Measurements from ENCODE around the gene KTI12.
"Not testable (repeated sequence)": the region's sequence is repeated elsewhere in the genome, so short reads cannot be mapped to it uniquely, and the experiment has no call there.

The KTI12 gene

DNA sequence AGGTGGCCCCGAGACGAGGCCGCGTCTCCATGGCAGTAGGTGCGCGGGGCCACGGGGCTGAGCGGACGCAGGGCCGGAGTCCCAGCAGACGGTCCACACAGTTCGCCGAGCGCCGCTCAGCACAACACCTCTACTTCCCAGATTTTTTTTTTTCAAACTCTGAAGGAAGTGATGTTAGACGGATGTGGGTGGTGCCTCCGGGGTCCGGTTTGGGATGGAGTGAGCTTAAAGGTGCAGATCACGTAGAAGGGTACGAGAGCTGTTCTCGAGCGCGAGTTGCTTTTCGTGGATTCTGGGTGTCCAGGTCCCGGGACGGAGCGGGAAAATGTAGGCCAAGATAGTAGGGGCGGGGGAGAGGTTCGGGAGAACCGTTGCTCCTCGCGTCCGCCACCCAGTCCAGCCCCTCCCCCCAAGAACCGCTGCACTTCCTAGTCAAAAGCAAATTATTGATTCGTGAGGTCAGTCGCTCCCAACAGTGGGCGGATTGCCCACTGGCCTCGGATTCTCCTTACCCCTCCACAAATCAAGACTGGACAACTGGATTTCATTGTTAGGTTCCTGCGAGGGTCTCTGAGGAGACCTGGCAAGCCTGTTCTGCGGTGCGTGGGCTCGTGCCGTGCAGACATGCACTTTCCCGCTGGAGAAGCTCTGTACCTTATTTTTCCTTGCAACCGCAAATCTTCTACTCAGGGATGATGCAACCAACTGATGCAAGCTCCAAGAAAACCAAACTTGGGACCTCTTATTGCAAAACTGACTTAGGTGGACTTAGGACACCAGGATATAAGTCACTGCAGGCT, 21.7 kb upstream of the KTI12 start, which contains the start of gene TXNDC12:
TSS of gene TXNDC12 (minus strand) at position 126 of the 800 bp plus-strand sequence. CDS start at position 31, 95 bp downstream.
- DNase-seq (ENCODE audit: low read depth in 1 of 2, low spot score in 1 of 2), result peak; percentile 84 to 92
- H3K27me3 ChIP-seq (ENCODE audit: insufficient read depth, poor library complexity, severe bottlenecking), result no peaks in the 10 kb centered on the region
- peak within 1 kb of the TSS; percentile 87 for H3K4me3 ChIP-seq (replicated peaks; ENCODE audit: insufficient read depth, low read length)
- TF ChIP-seq GABPA (IDR thresholded peaks at IDR 0.05; ENCODE audit: low read depth), result peak; percentile 71
- no peak for TF ChIP-seq CTCF (IDR thresholded peaks at IDR 0.05; ENCODE audit: insufficient read depth, low read length)
- TF ChIP-seq, protein P1, sequence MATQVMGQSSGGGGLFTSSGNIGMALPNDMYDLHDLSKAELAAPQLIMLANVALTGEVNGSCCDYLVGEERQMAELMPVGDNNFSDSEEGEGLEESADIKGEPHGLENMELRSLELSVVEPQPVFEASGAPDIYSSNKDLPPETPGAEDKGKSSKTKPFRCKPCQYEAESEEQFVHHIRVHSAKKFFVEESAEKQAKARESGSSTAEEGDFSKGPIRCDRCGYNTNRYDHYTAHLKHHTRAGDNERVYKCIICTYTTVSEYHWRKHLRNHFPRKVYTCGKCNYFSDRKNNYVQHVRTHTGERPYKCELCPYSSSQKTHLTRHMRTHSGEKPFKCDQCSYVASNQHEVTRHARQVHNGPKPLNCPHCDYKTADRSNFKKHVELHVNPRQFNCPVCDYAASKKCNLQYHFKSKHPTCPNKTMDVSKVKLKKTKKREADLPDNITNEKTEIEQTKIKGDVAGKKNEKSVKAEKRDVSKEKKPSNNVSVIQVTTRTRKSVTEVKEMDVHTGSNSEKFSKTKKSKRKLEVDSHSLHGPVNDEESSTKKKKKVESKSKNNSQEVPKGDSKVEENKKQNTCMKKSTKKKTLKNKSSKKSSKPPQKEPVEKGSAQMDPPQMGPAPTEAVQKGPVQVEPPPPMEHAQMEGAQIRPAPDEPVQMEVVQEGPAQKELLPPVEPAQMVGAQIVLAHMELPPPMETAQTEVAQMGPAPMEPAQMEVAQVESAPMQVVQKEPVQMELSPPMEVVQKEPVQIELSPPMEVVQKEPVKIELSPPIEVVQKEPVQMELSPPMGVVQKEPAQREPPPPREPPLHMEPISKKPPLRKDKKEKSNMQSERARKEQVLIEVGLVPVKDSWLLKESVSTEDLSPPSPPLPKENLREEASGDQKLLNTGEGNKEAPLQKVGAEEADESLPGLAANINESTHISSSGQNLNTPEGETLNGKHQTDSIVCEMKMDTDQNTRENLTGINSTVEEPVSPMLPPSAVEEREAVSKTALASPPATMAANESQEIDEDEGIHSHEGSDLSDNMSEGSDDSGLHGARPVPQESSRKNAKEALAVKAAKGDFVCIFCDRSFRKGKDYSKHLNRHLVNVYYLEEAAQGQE (IDR thresholded peaks at IDR 0.05; ENCODE audit: insufficient replicate concordance, low read depth), result peak; percentile 8
- peak; percentile 84 for TF ChIP-seq POLR2AphosphoS5 (IDR thresholded peaks at IDR 0.05; ENCODE audit: low read depth)
- no peak; the same call in 1 of the 2 replicates for TF ChIP-seq SPI1 (IDR thresholded peaks at IDR 0.05; ENCODE audit: borderline replicate concordance, low read depth)
- H3K27ac ChIP-seq (replicated peaks), result peak within 1 kb of the TSS; percentile 98

DNA sequence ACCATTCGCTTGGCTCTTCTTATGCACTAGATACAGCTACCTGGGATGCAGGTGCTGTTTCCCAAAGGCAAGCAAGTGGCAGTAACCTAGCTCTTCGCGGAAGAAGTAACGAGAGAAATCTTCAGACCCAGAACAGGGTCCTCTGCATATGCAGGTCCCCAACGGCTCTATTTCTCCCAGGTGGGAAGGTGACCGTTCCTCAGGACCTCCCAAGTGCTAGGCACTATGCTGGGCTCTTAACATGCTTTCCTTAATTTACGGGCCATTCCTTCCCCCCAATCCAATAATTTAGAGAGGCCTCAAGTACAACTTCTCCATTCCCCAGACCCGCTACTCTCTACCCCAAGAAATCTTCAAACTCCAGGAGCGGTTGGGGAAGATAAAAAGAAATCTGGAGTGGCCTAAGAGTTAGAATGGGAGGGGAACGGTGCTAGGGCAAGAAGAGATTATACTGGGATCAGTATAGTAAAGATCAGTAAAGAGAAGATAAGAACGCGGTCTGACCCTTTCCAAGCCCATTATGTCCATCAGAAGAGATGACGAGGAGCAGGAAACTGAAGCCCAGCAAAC, 21.0 kb upstream of the KTI12 start:
- Histone ChIP-seq H3K27me3 (ENCODE audit: insufficient read depth, poor library complexity, severe bottlenecking) (no peaks in the 10 kb centered on the region), H3K4me3 (replicated peaks; ENCODE audit: insufficient read depth, low read length) (peak overlapping the region; percentile 87), H3K27ac (replicated peaks) (peak overlapping the region; percentile 98)
- TF ChIP-seq, protein P1 (IDR thresholded peaks at IDR 0.05; ENCODE audit: insufficient replicate concordance, low read depth), result no peak
- TF ChIP-seq POLR2AphosphoS5 (IDR thresholded peaks at IDR 0.05; ENCODE audit: low read depth), result no peak
- no peak for TF ChIP-seq CTCF (IDR thresholded peaks at IDR 0.05; ENCODE audit: insufficient read depth, low read length)
- no peak for TF ChIP-seq SPI1 (IDR thresholded peaks at IDR 0.05; ENCODE audit: borderline replicate concordance, low read depth)
- TF ChIP-seq GABPA (IDR thresholded peaks at IDR 0.05; ENCODE audit: low read depth), result no peak
- no peak for DNase-seq (ENCODE audit: low read depth in 1 of 2, low spot score in 1 of 2)

GRCh38 chr1:52053862-52054261, 20.3 kb upstream of the KTI12 start:
- DNase-seq (ENCODE audit: low read depth in 1 of 2, low spot score in 1 of 2), result no peak
- Histone ChIP-seq H3K27ac (replicated peaks) (no peak overlapping the region), H3K27me3 (ENCODE audit: insufficient read depth, poor library complexity, severe bottlenecking) (no peaks in the 10 kb centered on the region), H3K4me3 (replicated peaks; ENCODE audit: insufficient read depth, low read length) (peak overlapping the region; percentile 87)
- TF ChIP-seq CTCF (IDR thresholded peaks at IDR 0.05; ENCODE audit: insufficient read depth, low read length) (no peak), SPI1 (IDR thresholded peaks at IDR 0.05; ENCODE audit: borderline replicate concordance, low read depth) (no peak), POLR2AphosphoS5 (IDR thresholded peaks at IDR 0.05; ENCODE audit: low read depth) (no peak)

- not testable (repeated sequence) for DNase-seq (ENCODE audit: low read depth in 1 of 2, low spot score in 1 of 2); H3K4me3 ChIP-seq (replicated peaks; ENCODE audit: insufficient read depth, low read length); H3K27me3 ChIP-seq (ENCODE audit: insufficient read depth, poor library complexity, severe bottlenecking); H3K27ac ChIP-seq (replicated peaks)
Observed at GRCh38 chr1:52049337-52049736, 15.7 kb upstream of the KTI12 start.

DNA sequence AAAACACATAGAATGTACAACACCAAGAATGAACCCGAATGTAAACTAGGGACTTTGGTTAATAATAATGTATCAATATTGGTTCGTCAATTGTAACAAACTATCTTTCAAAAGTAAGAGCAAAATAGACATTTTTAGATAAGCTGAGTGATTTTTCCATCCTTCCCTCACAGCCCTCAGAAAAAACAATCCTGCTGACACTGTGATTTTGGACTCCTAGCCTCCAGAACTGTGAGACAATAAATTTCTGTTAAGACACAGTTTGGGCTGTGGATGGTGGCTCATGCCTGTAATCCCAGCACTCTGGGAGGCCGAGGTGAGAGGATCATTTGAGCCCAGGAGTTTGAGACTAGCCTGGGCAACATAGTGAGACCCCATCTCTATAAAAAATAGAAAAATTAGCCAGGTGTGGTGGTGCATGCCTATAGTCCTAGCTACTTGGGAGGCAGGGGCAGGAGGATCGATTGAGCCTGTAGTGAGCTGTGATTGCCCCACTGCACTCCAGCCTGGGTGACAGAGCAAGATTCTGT, 12.1 kb upstream of the KTI12 start:
- not testable (repeated sequence) for H3K27ac ChIP-seq (replicated peaks); H3K4me3 ChIP-seq (replicated peaks; ENCODE audit: insufficient read depth, low read length); H3K27me3 ChIP-seq (ENCODE audit: insufficient read depth, poor library complexity, severe bottlenecking); DNase-seq (ENCODE audit: low read depth in 1 of 2, low spot score in 1 of 2)
